SK-N-SH treated with all-trans-retinoic acid at 6 μM for 48 hours (cell line): ENCODE data around the gene PIERCE2.
"Not testable (repeated sequence)": the region's sequence is repeated elsewhere in the genome, so short reads cannot be mapped to it uniquely, and the experiment has no call there.

Experiments
- ATAC-seq: fragments of 200-7000 bp; cut with Tn5 transposase; 3 replicates; pipeline ENCODE4 v1.9.1; 2020; ENCODE audit warnings: mild to moderate bottlenecking, moderate library complexity
- ARNTL ChIP-seq: fragments of 450-650 bp; formaldehyde crosslinking; IDR thresholded peaks from 2 replicates; pipeline ENCODE4 v1.5.0; 2020; ENCODE audit warnings: low read depth, mild to moderate bottlenecking, moderate library complexity, borderline replicate concordance
- BACH2 ChIP-seq: fragments of 250-450 bp; sonication (Bioruptor Pico); IDR thresholded peaks from 2 replicates; pipeline ENCODE4 v1.9.0; 2021; ENCODE audit warnings: mild to moderate bottlenecking, borderline replicate concordance
- CSDC2 ChIP-seq: fragments of 250-450 bp; sonication (Bioruptor Pico); IDR thresholded peaks from 2 replicates; pipeline ENCODE4 v1.5.0; 2020; ENCODE audit warnings: mild to moderate bottlenecking, moderate library complexity
- ESRRG ChIP-seq: fragments of 250-450 bp; sonication (Bioruptor Pico); IDR thresholded peaks from 2 replicates; pipeline ENCODE4 v1.6.1; 2021; ENCODE audit warnings: mild to moderate bottlenecking
- GLIS3 ChIP-seq: fragments of 250-450 bp; sonication (Bioruptor Pico); IDR thresholded peaks from 2 replicates; pipeline ENCODE4 v1.5.0; 2020; ENCODE audit warnings: mild to moderate bottlenecking, moderate library complexity
- OSR1 ChIP-seq: fragments of 250-450 bp; sonication (Bioruptor Pico); IDR thresholded peaks from 2 replicates; pipeline ENCODE4 v1.8.0; 2022; ENCODE audit warnings: moderate library complexity, mild to moderate bottlenecking, inconsistent platforms
- PPARA ChIP-seq: fragments of 250-450 bp; sonication (Bioruptor Pico); IDR thresholded peaks from 2 replicates; pipeline ENCODE4 v1.5.0; 2020; ENCODE audit warnings: mild to moderate bottlenecking, borderline replicate concordance
- RARB ChIP-seq: fragments of 250-450 bp; sonication (Bioruptor Pico); IDR thresholded peaks from 2 replicates; pipeline ENCODE4 v1.8.0; 2021; ENCODE audit warnings: mild to moderate bottlenecking, moderate library complexity
- SNAI2 ChIP-seq: fragments of 250-450 bp; sonication (Bioruptor Pico); IDR thresholded peaks from 2 replicates; pipeline ENCODE4 v1.5.0; 2020; ENCODE audit warnings: mild to moderate bottlenecking, moderate library complexity
- TCF4 ChIP-seq: fragments of 250-450 bp; sonication (Bioruptor Pico); IDR thresholded peaks from 2 replicates; pipeline ENCODE4 v1.8.0; 2021; ENCODE audit warnings: mild to moderate bottlenecking, moderate library complexity, borderline replicate concordance
- ZC3H10 ChIP-seq: fragments of 250-450 bp; sonication (Bioruptor Pico); IDR thresholded peaks from 2 replicates; pipeline ENCODE4 v1.5.1; 2021; ENCODE audit warnings: mild to moderate bottlenecking, moderate library complexity
- ZFP3 ChIP-seq: fragments of 250-450 bp; sonication (Bioruptor Pico); IDR thresholded peaks from 2 replicates; pipeline ENCODE4 v1.5.0; 2020; ENCODE audit warnings: mild to moderate bottlenecking, moderate library complexity
- ZFP30 ChIP-seq: fragments of 450-650 bp; formaldehyde crosslinking; IDR thresholded peaks from 2 replicates; pipeline ENCODE4 v1.5.0; 2022; ENCODE audit warnings: mild to moderate bottlenecking, moderate library complexity
- ZNF565 ChIP-seq: fragments of 450-650 bp; formaldehyde crosslinking; conservative IDR thresholded peaks from 2 replicates; pipeline ENCODE4 v1.5.0; 2020; ENCODE audit warnings: low read depth, mild to moderate bottlenecking, moderate library complexity
- ZNF70 ChIP-seq: fragments of 450-650 bp; formaldehyde crosslinking; IDR thresholded peaks from 2 replicates; pipeline ENCODE4 v1.5.0; 2020; ENCODE audit warnings: mild to moderate bottlenecking, moderate library complexity
- ZNF8 ChIP-seq: fragments of 450-650 bp; formaldehyde crosslinking; IDR thresholded peaks from 2 replicates; pipeline ENCODE4 v1.5.0; 2020; ENCODE audit warnings: mild to moderate bottlenecking, moderate library complexity
- TF ChIP-seq, protein P1 (sequence below): fragments of 250-450 bp; sonication (Bioruptor Pico); IDR thresholded peaks from 2 replicates; pipeline ENCODE4 v1.5.0; 2020; ENCODE audit warnings: mild to moderate bottlenecking, moderate library complexity
- TF ChIP-seq, protein P2 (sequence below): fragments of 250-450 bp; sonication (Bioruptor Pico); IDR thresholded peaks from 2 replicates; pipeline ENCODE4 v1.8.0; 2021; ENCODE audit warnings: low read depth, mild to moderate bottlenecking, moderate library complexity, borderline replicate concordance
- TF ChIP-seq, protein P3 (sequence below): fragments of 250-450 bp; sonication (Bioruptor Pico); IDR thresholded peaks from 2 replicates; pipeline ENCODE4 v1.5.1; 2021; ENCODE audit warnings: mild to moderate bottlenecking, moderate library complexity
- TF ChIP-seq, protein P4 (sequence below): fragments of 250-450 bp; sonication (Bioruptor Pico); IDR thresholded peaks from 2 replicates; pipeline ENCODE4 v1.5.1; 2020; ENCODE audit warnings: low read depth, mild to moderate bottlenecking, moderate library complexity

The PIERCE2 gene

DNA sequence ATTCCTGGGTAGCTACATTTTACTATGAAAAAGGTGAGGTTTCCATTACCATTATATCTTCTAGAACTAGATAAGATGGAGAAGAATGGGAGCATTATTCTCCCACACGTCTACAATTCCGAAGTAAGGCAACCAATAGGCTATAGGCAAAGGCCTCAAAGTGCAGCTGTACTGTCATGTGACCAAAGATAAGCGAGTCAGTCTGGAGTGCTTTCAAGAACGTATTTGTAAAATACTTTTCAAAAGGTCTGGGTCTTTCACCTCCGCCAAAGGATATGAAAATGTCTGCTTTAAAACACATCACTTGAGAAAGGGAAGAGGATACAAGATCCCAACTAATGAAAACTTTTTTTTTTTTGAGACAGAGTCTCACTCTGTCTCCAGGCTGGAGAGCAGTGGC is 10.1 kb upstream of the PIERCE2 start:
- TF ChIP-seq, protein P1, sequence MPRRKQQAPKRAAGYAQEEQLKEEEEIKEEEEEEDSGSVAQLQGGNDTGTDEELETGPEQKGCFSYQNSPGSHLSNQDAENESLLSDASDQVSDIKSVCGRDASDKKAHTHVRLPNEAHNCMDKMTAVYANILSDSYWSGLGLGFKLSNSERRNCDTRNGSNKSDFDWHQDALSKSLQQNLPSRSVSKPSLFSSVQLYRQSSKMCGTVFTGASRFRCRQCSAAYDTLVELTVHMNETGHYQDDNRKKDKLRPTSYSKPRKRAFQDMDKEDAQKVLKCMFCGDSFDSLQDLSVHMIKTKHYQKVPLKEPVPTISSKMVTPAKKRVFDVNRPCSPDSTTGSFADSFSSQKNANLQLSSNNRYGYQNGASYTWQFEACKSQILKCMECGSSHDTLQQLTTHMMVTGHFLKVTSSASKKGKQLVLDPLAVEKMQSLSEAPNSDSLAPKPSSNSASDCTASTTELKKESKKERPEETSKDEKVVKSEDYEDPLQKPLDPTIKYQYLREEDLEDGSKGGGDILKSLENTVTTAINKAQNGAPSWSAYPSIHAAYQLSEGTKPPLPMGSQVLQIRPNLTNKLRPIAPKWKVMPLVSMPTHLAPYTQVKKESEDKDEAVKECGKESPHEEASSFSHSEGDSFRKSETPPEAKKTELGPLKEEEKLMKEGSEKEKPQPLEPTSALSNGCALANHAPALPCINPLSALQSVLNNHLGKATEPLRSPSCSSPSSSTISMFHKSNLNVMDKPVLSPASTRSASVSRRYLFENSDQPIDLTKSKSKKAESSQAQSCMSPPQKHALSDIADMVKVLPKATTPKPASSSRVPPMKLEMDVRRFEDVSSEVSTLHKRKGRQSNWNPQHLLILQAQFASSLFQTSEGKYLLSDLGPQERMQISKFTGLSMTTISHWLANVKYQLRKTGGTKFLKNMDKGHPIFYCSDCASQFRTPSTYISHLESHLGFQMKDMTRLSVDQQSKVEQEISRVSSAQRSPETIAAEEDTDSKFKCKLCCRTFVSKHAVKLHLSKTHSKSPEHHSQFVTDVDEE (CRISPR knock-in tag): no peak
- TF ChIP-seq RARB (CRISPR knock-in tag): no peak
- no peak for TF ChIP-seq ZFP30 (CRISPR knock-in tag)
- TF ChIP-seq ZNF8 (CRISPR knock-in tag): no peak
- TF ChIP-seq CSDC2 (CRISPR knock-in tag): no peak
- no peak for TF ChIP-seq TCF4
- TF ChIP-seq, protein P2, sequence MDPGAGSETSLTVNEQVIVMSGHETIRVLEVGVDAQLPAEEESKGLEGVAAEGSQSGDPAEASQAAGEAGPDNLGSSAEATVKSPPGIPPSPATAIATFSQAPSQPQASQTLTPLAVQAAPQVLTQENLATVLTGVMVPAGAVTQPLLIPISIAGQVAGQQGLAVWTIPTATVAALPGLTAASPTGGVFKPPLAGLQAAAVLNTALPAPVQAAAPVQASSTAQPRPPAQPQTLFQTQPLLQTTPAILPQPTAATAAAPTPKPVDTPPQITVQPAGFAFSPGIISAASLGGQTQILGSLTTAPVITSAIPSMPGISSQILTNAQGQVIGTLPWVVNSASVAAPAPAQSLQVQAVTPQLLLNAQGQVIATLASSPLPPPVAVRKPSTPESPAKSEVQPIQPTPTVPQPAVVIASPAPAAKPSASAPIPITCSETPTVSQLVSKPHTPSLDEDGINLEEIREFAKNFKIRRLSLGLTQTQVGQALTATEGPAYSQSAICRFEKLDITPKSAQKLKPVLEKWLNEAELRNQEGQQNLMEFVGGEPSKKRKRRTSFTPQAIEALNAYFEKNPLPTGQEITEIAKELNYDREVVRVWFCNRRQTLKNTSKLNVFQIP (CRISPR knock-in tag): no peak
- TF ChIP-seq, protein P3, sequence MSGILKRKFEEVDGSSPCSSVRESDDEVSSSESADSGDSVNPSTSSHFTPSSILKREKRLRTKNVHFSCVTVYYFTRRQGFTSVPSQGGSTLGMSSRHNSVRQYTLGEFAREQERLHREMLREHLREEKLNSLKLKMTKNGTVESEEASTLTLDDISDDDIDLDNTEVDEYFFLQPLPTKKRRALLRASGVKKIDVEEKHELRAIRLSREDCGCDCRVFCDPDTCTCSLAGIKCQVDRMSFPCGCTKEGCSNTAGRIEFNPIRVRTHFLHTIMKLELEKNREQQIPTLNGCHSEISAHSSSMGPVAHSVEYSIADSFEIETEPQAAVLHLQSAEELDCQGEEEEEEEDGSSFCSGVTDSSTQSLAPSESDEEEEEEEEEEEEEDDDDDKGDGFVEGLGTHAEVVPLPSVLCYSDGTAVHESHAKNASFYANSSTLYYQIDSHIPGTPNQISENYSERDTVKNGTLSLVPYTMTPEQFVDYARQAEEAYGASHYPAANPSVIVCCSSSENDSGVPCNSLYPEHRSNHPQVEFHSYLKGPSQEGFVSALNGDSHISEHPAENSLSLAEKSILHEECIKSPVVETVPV (CRISPR knock-in tag): no peak
- no peak for ATAC-seq

DNA sequence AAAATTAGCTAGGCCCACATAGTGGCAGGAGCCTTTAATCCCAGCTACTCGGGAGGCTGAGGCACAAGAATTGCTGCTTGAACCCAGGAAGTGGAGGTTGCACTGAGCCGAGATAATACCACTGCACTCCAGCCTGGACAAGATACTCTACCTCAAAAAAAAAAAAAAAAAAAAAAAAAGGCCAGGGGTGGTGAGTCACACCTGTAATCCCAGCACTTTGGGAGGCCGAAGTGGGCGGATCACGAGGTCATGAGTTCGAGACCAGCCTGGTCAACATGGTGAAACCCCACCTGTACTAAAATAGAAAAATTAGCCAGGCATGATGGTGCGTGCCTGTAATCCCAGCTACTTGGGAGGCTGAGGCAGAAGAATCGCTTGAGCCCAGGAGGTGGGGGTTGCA is 8.2 kb upstream of the PIERCE2 start:
- ATAC-seq: not testable (repeated sequence)

DNA sequence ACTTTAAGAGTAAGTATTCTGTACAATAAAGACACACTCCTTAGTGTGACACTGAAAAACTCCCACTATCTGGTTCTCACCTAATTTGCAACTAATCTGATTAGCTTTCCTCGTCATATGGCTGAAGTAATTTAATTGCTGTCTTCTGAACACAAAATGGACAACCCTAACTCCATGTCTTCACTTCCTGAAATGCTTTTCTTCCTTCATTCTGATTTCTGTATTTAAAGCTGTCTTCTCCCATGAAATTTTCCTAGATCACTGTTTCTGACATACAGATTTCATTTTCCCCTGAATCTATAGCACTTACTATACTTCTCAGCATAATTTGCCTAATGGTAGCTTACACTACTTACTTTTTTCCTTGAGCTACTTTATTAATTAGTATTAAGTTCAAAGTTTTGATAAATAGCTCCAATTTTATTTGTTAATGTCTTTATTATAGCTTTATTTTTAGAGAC is 6.5 kb upstream of the PIERCE2 start:
- no peak for TF ChIP-seq ZC3H10 (CRISPR knock-in tag)
- TF ChIP-seq CSDC2 (CRISPR knock-in tag): no peak
- TF ChIP-seq, protein P3 (CRISPR knock-in tag): no peak
- TF ChIP-seq ZNF565 (CRISPR knock-in tag): no peak
- TF ChIP-seq ZNF8 (CRISPR knock-in tag): no peak
- TF ChIP-seq ZFP30 (CRISPR knock-in tag): no peak
- no peak for TF ChIP-seq TCF4
- no peak for TF ChIP-seq GLIS3 (CRISPR knock-in tag)
- no peak for TF ChIP-seq PPARA (CRISPR knock-in tag)
- no peak for TF ChIP-seq ZNF70 (CRISPR knock-in tag)
- TF ChIP-seq BACH2 (CRISPR knock-in tag): no peak
- no peak for TF ChIP-seq OSR1
- no peak for TF ChIP-seq ZFP3 (CRISPR knock-in tag)
- TF ChIP-seq, protein P1 (CRISPR knock-in tag): no peak
- no peak for TF ChIP-seq ESRRG (CRISPR knock-in tag)
- TF ChIP-seq, protein P4, sequence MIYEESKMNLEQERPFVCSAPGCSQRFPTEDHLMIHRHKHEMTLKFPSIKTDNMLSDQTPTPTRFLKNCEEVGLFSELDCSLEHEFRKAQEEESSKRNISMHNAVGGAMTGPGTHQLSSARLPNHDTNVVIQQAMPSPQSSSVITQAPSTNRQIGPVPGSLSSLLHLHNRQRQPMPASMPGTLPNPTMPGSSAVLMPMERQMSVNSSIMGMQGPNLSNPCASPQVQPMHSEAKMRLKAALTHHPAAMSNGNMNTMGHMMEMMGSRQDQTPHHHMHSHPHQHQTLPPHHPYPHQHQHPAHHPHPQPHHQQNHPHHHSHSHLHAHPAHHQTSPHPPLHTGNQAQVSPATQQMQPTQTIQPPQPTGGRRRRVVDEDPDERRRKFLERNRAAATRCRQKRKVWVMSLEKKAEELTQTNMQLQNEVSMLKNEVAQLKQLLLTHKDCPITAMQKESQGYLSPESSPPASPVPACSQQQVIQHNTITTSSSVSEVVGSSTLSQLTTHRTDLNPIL: no peak
- no peak for TF ChIP-seq ARNTL (CRISPR knock-in tag)
- TF ChIP-seq SNAI2 (CRISPR knock-in tag): no peak
- TF ChIP-seq RARB (CRISPR knock-in tag): no peak
- ATAC-seq: no peak
